ENCODE data around the gene NCKAP5L.

NCKAP5L gene

GRCh38 chr12:49868449-49868848, 40.2 kb upstream of the NCKAP5L start:
- peak; percentile 73 for DNase-seq (ENCODE audit: low spot score)
- Histone ChIP-seq H3K27ac (peak overlapping the region in 1 of 2 donors; percentile 79), H3K4me3 (no peak overlapping the region)
- TF ChIP-seq CTCF (IDR thresholded peaks at IDR 0.05), result no peak

GRCh38 chr12:49867570-49868341, 39.5 kb upstream of the NCKAP5L start:
- TF ChIP-seq CTCF (IDR thresholded peaks at IDR 0.05), result no peak
- Histone ChIP-seq H3K4me3 (no peak overlapping the region), H3K27ac (peak overlapping the region in 1 of 2 donors; percentile 79)
- peak; percentile 69 for DNase-seq (ENCODE audit: low spot score)

GRCh38 chr12:49866859-49867569, 38.8 kb upstream of the NCKAP5L start:
- H3K27ac ChIP-seq, result no peak overlapping the region
- no peak overlapping the region for H3K4me3 ChIP-seq
- peak; percentile 90 for TF ChIP-seq CTCF (IDR thresholded peaks at IDR 0.05)
- DNase-seq (ENCODE audit: low spot score), result peak; percentile 81

GRCh38 chr12:49865782-49866135, 37.5 kb upstream of the NCKAP5L start:
- DNase-seq (ENCODE audit: low spot score), result no peak
- TF ChIP-seq CTCF (IDR thresholded peaks at IDR 0.05), result no peak

GRCh38 chr12:49865109-49865781, 37.0 kb upstream of the NCKAP5L start:
- Histone ChIP-seq H3K4me3 (no peak overlapping the region), H3K27ac (no peak overlapping the region)
- TF ChIP-seq CTCF (IDR thresholded peaks at IDR 0.05), result no peak
- peak; percentile 60 for DNase-seq (ENCODE audit: low spot score)

More at GRCh38 chr12:49865782-49866135, 37.5 kb upstream of the NCKAP5L start:
- Histone ChIP-seq H3K27ac (no peak overlapping the region), H3K4me3 (no peak overlapping the region)

- DNase-seq (ENCODE audit: low spot score), result no peak
- Histone ChIP-seq H3K27ac (no peak overlapping the region), H3K4me3 (no peak overlapping the region)
- TF ChIP-seq CTCF (IDR thresholded peaks at IDR 0.05), result no peak
Measured at GRCh38 chr12:49864798-49865090, 36.5 kb upstream of the NCKAP5L start.
